ENCODE measurements around the gene NLK. TPM values are rescaled to one million over a fixed set of nuclear protein-coding genes. Genes with fewer than 3 reads are reported as not detected.
"Not testable (repeated sequence)": the region's sequence is repeated elsewhere in the genome, so short reads cannot be mapped to it uniquely, and the experiment has no call there.

NLK gene
- total and polyA plus RNA-seq, 2 donors (not counting 1 experiment from before 2014, with no cell fraction given), result 12.7 to 24.8 TPM

DNA sequence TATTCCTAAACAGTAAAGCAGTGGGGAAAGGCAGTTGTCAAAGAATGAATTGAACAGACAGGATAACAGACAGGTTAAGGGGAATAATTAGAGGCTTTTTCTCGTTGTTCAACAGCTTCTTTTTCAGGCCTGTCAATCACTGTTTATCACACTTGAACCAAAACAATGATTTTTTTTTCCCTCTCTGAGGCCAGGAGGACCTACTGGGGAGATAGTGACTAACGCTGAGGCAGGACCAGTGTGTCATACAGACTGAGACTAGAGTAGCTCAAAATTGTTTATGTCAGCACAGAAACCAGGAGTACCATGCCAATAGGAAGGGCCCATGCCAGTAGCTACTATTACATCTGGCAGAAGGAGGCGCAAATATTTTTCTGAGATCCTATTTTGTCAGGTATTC, 41.3 kb upstream of the NLK start:
- H3K4me3 ChIP-seq (ENCODE audit: control extremely low read depth in 1 of 5, extremely low read depth in 1 of 5, insufficient read depth in 1 of 5, low read depth in 2 of 5, low read length in 4 of 5), result no peak overlapping the region
- peaks cover 0 to 3% (median 0%) of the 10 kb centered on the region in 4 experiments for H3K27me3 ChIP-seq (replicated peaks in 1 of 4; ENCODE audit: control extremely low read depth in 1 of 4, control insufficient read depth in 3 of 4, insufficient read depth in 4 of 4, low read length in 3 of 4)
- WGBS (ENCODE audit: insufficient coverage), result 92% methylated on average over 2 of the region's 3 CpGs
- Mint-ChIP-seq H3K9me3 (ENCODE audit: insufficient read depth) (no peaks in the 10 kb centered on the region), H3K4me1 (no peaks in the 10 kb centered on the region), H3K4me3 (no peak overlapping the region), H3K27ac (no peak overlapping the region), H3K27me3 (peaks cover 10% of the 10 kb centered on the region)
- TF ChIP-seq, protein P1, sequence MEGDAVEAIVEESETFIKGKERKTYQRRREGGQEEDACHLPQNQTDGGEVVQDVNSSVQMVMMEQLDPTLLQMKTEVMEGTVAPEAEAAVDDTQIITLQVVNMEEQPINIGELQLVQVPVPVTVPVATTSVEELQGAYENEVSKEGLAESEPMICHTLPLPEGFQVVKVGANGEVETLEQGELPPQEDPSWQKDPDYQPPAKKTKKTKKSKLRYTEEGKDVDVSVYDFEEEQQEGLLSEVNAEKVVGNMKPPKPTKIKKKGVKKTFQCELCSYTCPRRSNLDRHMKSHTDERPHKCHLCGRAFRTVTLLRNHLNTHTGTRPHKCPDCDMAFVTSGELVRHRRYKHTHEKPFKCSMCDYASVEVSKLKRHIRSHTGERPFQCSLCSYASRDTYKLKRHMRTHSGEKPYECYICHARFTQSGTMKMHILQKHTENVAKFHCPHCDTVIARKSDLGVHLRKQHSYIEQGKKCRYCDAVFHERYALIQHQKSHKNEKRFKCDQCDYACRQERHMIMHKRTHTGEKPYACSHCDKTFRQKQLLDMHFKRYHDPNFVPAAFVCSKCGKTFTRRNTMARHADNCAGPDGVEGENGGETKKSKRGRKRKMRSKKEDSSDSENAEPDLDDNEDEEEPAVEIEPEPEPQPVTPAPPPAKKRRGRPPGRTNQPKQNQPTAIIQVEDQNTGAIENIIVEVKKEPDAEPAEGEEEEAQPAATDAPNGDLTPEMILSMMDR (IDR thresholded peaks at IDR 0.05), result no peak
- no peaks in the 10 kb centered on the region for H3K36me3 ChIP-seq (replicated peaks in 1 of 2; ENCODE audit: control extremely low read depth in 1 of 2, control insufficient read depth in 1 of 2, extremely low read depth in 1 of 2, insufficient read depth in 2 of 2, low read length in 1 of 2)
- no peak overlapping the region for H3K9ac ChIP-seq (ENCODE audit: low read length)
- H3K4me1 ChIP-seq (ENCODE audit: control insufficient read depth in 2 of 2, insufficient read depth in 2 of 2, low read length in 2 of 2), result no peaks in the 10 kb centered on the region
- ChIA-PET POLR2A (no interaction called here), CTCF (no interaction called here)
- no peaks in the 10 kb centered on the region for H4K20me1 ChIP-seq (ENCODE audit: control insufficient read depth, insufficient read depth, low read length, poor library complexity, severe bottlenecking)
- intact Hi-C loops (cut with micrococcal nuclease), result no loop called here
- H2AFZ ChIP-seq (ENCODE audit: insufficient read depth, low read depth, low read length, poor library complexity, severe bottlenecking), result no peak overlapping the region
- H3K4me2 ChIP-seq (replicated peaks; ENCODE audit: low read depth, low read length, poor library complexity, severe bottlenecking), result no peak overlapping the region
- no peaks in the 10 kb centered on the region for H3K9me3 ChIP-seq (ENCODE audit: control extremely low read depth in 1 of 3, control insufficient read depth in 2 of 3, insufficient read depth in 1 of 3, low read length in 2 of 3)
- H3K27ac ChIP-seq (ENCODE audit: low read length in 2 of 2), result no peak overlapping the region
- no peaks in the 10 kb centered on the region for H3K79me2 ChIP-seq (ENCODE audit: control insufficient read depth, insufficient read depth, low read length)
- ATAC-seq (ENCODE audit: low read depth) (no peak), DNase-seq (no peak)

GRCh38 chr17:28004344-28004743, 38.1 kb upstream of the NLK start:
- Mint-ChIP-seq H3K9me3 (ENCODE audit: insufficient read depth) (no peaks in the 10 kb centered on the region), H3K27me3 (peaks cover 14% of the 10 kb centered on the region), H3K27ac (no peak overlapping the region), H3K4me1 (no peaks in the 10 kb centered on the region), H3K4me3 (no peak overlapping the region)
- TF ChIP-seq, protein P1 (IDR thresholded peaks at IDR 0.05), result no peak
- no peak for TF ChIP-seq EZH2 (IDR thresholded peaks at IDR 0.05; ENCODE audit: borderline replicate concordance, insufficient read depth, low read depth, low read length, poor library complexity, severe bottlenecking)
- no peaks in the 10 kb centered on the region for H3K79me2 ChIP-seq (ENCODE audit: control insufficient read depth, insufficient read depth, low read length)
- ATAC-seq (ENCODE audit: low read depth), result no peak
- WGBS (ENCODE audit: insufficient coverage), result 95% methylated on average over 2 of the region's 2 CpGs
- ChIA-PET CTCF (interaction anchor here (0.5 kb wide), 1 partner anchor 14 kb away, joined by 3 read pairs; no protein-coding TSS in a partner anchor), POLR2A (no interaction called here)
- no peak overlapping the region for H3K4me3 ChIP-seq (ENCODE audit: control extremely low read depth in 1 of 5, extremely low read depth in 1 of 5, insufficient read depth in 1 of 5, low read depth in 2 of 5, low read length in 4 of 5)
- H2AFZ ChIP-seq (ENCODE audit: insufficient read depth, low read depth, low read length, poor library complexity, severe bottlenecking), result no peak overlapping the region
- H3K9me3 ChIP-seq (ENCODE audit: control extremely low read depth in 1 of 3, control insufficient read depth in 2 of 3, insufficient read depth in 1 of 3, low read length in 2 of 3), result no peaks in the 10 kb centered on the region
- no peaks in the 10 kb centered on the region for H4K20me1 ChIP-seq (ENCODE audit: control insufficient read depth, insufficient read depth, low read length, poor library complexity, severe bottlenecking)
- intact Hi-C loops (cut with micrococcal nuclease), result no loop called here
- DNase-seq, result no peak
- no peaks in the 10 kb centered on the region for H3K36me3 ChIP-seq (replicated peaks in 1 of 2; ENCODE audit: control extremely low read depth in 1 of 2, control insufficient read depth in 1 of 2, extremely low read depth in 1 of 2, insufficient read depth in 2 of 2, low read length in 1 of 2)
- no peak overlapping the region for H3K27ac ChIP-seq (ENCODE audit: low read length in 2 of 2)
- H3K27me3 ChIP-seq (replicated peaks in 1 of 4; ENCODE audit: control extremely low read depth in 1 of 4, control insufficient read depth in 3 of 4, insufficient read depth in 4 of 4, low read length in 3 of 4), result peaks cover 0 to 5% (median 3%) of the 10 kb centered on the region in 4 experiments
- no peaks in the 10 kb centered on the region for H3K4me1 ChIP-seq (ENCODE audit: control insufficient read depth in 2 of 2, insufficient read depth in 2 of 2, low read length in 2 of 2)
- H3K9ac ChIP-seq (ENCODE audit: low read length), result no peak overlapping the region
- H3K4me2 ChIP-seq (replicated peaks; ENCODE audit: low read depth, low read length, poor library complexity, severe bottlenecking), result no peak overlapping the region

DNA sequence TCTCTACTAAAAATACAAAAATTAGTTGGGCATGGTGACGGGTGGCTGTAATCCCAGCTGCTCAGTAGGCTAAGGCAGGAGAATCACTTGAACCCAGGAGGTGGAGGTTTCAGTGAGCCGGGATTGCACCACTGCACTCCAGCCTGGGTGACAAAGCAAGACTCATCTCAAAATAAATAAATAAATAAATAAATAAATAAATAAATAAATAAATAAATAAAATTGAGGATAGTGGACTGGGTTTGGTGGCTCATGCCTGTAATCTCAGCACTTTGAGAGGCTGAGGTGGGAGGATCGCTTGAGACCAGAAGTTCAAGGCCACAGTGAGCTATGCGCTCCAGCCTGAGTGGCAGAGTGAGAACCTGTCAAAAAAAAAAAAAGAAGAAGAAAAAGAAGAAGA, 34.6 kb upstream of the NLK start:
- intact Hi-C loops (cut with micrococcal nuclease); H3K4me1 ChIP-seq (ENCODE audit: control insufficient read depth in 2 of 2, insufficient read depth in 2 of 2, low read length in 2 of 2); H3K9me3 ChIP-seq (ENCODE audit: control extremely low read depth in 1 of 3, control insufficient read depth in 2 of 3, insufficient read depth in 1 of 3, low read length in 2 of 3); H3K36me3 ChIP-seq (replicated peaks in 1 of 2; ENCODE audit: control extremely low read depth in 1 of 2, control insufficient read depth in 1 of 2, extremely low read depth in 1 of 2, insufficient read depth in 2 of 2, low read length in 1 of 2); H3K4me3 Mint-ChIP-seq; H4K20me1 ChIP-seq (ENCODE audit: control insufficient read depth, insufficient read depth, low read length, poor library complexity, severe bottlenecking); H3K4me2 ChIP-seq (replicated peaks; ENCODE audit: low read depth, low read length, poor library complexity, severe bottlenecking); ATAC-seq (ENCODE audit: low read depth); H3K9me3 Mint-ChIP-seq (ENCODE audit: insufficient read depth); H3K4me3 ChIP-seq (ENCODE audit: control extremely low read depth in 1 of 5, extremely low read depth in 1 of 5, insufficient read depth in 1 of 5, low read depth in 2 of 5, low read length in 4 of 5); DNase-seq; H3K79me2 ChIP-seq (ENCODE audit: control insufficient read depth, insufficient read depth, low read length); POLR2A ChIA-PET; H3K4me1 Mint-ChIP-seq; H3K27ac Mint-ChIP-seq; CTCF ChIA-PET; H3K27ac ChIP-seq (ENCODE audit: low read length in 2 of 2); H2AFZ ChIP-seq (ENCODE audit: insufficient read depth, low read depth, low read length, poor library complexity, severe bottlenecking); H3K27me3 ChIP-seq (replicated peaks in 1 of 4; ENCODE audit: control extremely low read depth in 1 of 4, control insufficient read depth in 3 of 4, insufficient read depth in 4 of 4, low read length in 3 of 4); H3K9ac ChIP-seq (ENCODE audit: low read length): not testable (repeated sequence)
- H3K27me3 Mint-ChIP-seq, result peaks cover 13% of the 10 kb centered on the region
- 83% methylated on average over 2 of the region's 4 CpGs for WGBS (ENCODE audit: insufficient coverage)

All from B cell (primary cell).